ENCODE results near the gene PNMA8B.
A peak's percentile ranks its signal among the peaks of the same experiment; 100 is the strongest.
"Not testable (repeated sequence)": the region's sequence is repeated elsewhere in the genome, so short reads cannot be mapped to it uniquely, and the experiment has no call there.

Gene PNMA8B

DNA sequence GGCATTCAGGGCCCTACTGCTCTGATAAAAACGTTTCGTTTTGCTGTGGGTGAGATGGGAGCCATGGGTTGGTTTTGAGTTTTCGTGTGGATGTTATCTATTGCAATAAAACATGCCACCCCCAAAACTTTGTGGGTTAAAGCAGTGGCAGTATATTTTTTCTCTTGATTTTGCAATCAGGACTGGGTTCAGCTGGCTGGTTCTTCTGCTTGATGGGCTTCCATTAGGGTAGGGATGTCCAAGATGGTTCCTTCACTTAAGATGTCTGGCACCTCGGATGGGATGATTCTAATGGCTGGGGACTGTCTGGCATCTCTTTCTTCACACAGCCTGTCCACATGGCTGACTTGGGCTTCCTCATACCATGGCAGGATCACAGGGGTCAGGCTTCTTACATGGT, 15.6 kb upstream of the PNMA8B start:
- H3K27ac ChIP-seq (ENCODE audit: low read length): no peak overlapping the region
- peaks cover 5 to 8% of the 10 kb centered on the region in 2 donors for H3K9me3 ChIP-seq (ENCODE audit: control insufficient read depth in 1 of 2, low read length in 2 of 2)
- H3K27me3 ChIP-seq (ENCODE audit: low read depth, low read length): no peaks in the 10 kb centered on the region
- no peak overlapping the region for H3K4me3 ChIP-seq (ENCODE audit: low read depth in 1 of 2, low read length in 2 of 2)
- H3K4me1 ChIP-seq (ENCODE audit: control insufficient read depth in 1 of 2, insufficient read depth in 2 of 2, low read length in 2 of 2): no peaks in the 10 kb centered on the region
- H3K36me3 ChIP-seq (ENCODE audit: control insufficient read depth in 1 of 2, insufficient read depth in 2 of 2, low read length in 2 of 2): no peaks in the 10 kb centered on the region

- H3K27ac ChIP-seq (ENCODE audit: low read length): no peak overlapping the region
- no peaks in the 10 kb centered on the region for H3K4me1 ChIP-seq (ENCODE audit: control insufficient read depth in 1 of 2, insufficient read depth in 2 of 2, low read length in 2 of 2)
- H3K36me3 ChIP-seq (ENCODE audit: control insufficient read depth in 1 of 2, insufficient read depth in 2 of 2, low read length in 2 of 2): no peaks in the 10 kb centered on the region
- H3K9me3 ChIP-seq (ENCODE audit: control insufficient read depth in 1 of 2, low read length in 2 of 2): peaks cover 5 to 11% of the 10 kb centered on the region in 2 donors
- no peak overlapping the region for H3K4me3 ChIP-seq (ENCODE audit: low read depth in 1 of 2, low read length in 2 of 2)
- H3K27me3 ChIP-seq (ENCODE audit: low read depth, low read length): no peaks in the 10 kb centered on the region
Measured at GRCh38 chr19:46508206-46508605, 12.5 kb upstream of the PNMA8B start.

GRCh38 chr19:46503848-46504453, 8.3 kb upstream of the PNMA8B start:
- H3K9me3 ChIP-seq (ENCODE audit: control insufficient read depth in 1 of 2, low read length in 2 of 2): peaks cover 0 to 3% of the 10 kb centered on the region in 2 donors

DNA sequence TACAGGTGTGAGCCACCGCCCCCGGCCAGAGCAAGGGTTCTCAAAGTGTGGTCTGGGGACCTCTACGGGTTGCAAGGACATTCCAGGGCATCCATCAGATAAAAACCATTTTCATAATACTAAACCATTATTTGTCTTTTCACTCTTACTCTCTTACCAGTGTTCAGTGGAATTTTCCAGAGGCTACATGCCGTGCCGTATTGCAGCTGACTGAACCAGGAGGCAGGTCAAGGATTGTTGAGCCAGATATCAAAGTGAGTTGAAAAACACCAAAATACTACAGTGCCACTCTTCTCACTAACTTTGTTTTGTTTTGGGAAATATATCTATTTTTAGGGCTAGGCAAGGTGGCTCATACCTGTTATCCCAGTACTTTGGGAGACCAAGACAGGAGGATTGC, 7.2 kb upstream of the PNMA8B start:
- Histone ChIP-seq H3K9me3 (ENCODE audit: control insufficient read depth in 1 of 2, low read length in 2 of 2) (peaks cover 0 to 3% of the 10 kb centered on the region in 2 donors), H3K4me1 (ENCODE audit: control insufficient read depth in 1 of 2, insufficient read depth in 2 of 2, low read length in 2 of 2) (no peaks in the 10 kb centered on the region), H3K27ac (ENCODE audit: low read length) (no peak overlapping the region), H3K4me3 (ENCODE audit: low read depth in 1 of 2, low read length in 2 of 2) (no peak overlapping the region), H3K27me3 (ENCODE audit: low read depth, low read length) (no peaks in the 10 kb centered on the region), H3K36me3 (ENCODE audit: control insufficient read depth in 1 of 2, insufficient read depth in 2 of 2, low read length in 2 of 2) (no peaks in the 10 kb centered on the region)

More at GRCh38 chr19:46503848-46504453, 8.3 kb upstream of the PNMA8B start:
- Histone ChIP-seq H3K27me3 (ENCODE audit: low read depth, low read length) (no peaks in the 10 kb centered on the region), H3K4me1 (ENCODE audit: control insufficient read depth in 1 of 2, insufficient read depth in 2 of 2, low read length in 2 of 2) (no peaks in the 10 kb centered on the region), H3K36me3 (ENCODE audit: control insufficient read depth in 1 of 2, insufficient read depth in 2 of 2, low read length in 2 of 2) (no peaks in the 10 kb centered on the region), H3K27ac (ENCODE audit: low read length) (no peak overlapping the region), H3K4me3 (ENCODE audit: low read depth in 1 of 2, low read length in 2 of 2) (no peak overlapping the region)

DNA sequence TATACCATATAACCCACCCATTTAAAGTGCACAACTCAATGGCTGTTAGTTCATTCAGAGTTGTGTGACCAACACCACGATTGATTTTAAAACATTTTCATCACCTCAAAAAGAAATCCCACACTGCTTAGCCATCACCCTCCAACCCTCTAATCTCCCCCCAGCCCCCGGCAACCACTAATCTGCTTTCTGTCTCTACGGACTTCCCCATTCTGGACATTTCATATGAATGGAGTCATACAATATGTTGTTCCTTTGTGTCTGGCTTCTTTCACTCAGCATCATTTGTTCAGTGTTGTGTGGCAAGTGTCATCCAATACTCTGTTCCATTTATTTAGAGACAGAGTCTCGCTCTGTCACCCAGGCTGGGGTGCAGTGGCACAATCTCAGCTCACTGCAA, 4.0 kb upstream of the PNMA8B start:
- Histone ChIP-seq H3K4me1 (ENCODE audit: control insufficient read depth in 1 of 2, insufficient read depth in 2 of 2, low read length in 2 of 2) (no peaks in the 10 kb centered on the region), H3K36me3 (ENCODE audit: control insufficient read depth in 1 of 2, insufficient read depth in 2 of 2, low read length in 2 of 2) (no peaks in the 10 kb centered on the region), H3K27me3 (ENCODE audit: low read depth, low read length) (peaks cover 3% of the 10 kb centered on the region), H3K4me3 (ENCODE audit: low read depth in 1 of 2, low read length in 2 of 2) (no peak overlapping the region), H3K9me3 (ENCODE audit: control insufficient read depth in 1 of 2, low read length in 2 of 2) (no peaks in the 10 kb centered on the region), H3K27ac (ENCODE audit: low read length) (no peak overlapping the region)

DNA sequence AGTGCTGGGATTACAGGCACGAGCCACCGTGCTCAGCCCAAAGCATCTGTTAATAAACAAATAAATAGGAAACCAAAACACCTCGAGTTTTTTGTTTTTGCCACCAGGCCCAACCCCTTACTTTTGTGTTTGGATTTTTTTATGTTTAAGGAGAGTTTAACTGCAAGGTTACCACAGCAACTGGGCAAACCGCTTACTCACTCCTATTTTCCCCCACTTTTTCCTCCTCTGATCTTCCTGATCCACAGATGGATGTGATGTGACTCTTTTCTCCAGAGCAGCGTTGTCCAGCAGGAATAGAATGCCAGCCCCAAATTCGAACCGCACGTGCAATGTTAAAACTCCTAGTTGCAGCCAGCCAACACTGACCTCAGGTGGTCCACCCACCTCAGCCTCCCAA, 2.1 kb upstream of the PNMA8B start:
- Histone ChIP-seq H3K36me3 (ENCODE audit: control insufficient read depth in 1 of 2, insufficient read depth in 2 of 2, low read length in 2 of 2) (no peaks in the 10 kb centered on the region), H3K27me3 (ENCODE audit: low read depth, low read length) (peaks cover 8% of the 10 kb centered on the region), H3K27ac (ENCODE audit: low read length) (no peak overlapping the region), H3K9me3 (ENCODE audit: control insufficient read depth in 1 of 2, low read length in 2 of 2) (no peaks in the 10 kb centered on the region), H3K4me1 (ENCODE audit: control insufficient read depth in 1 of 2, insufficient read depth in 2 of 2, low read length in 2 of 2) (peaks cover 0 to 5% of the 10 kb centered on the region in 2 donors), H3K4me3 (ENCODE audit: low read depth in 1 of 2, low read length in 2 of 2) (no peak overlapping the region)

- H3K36me3 ChIP-seq (ENCODE audit: control insufficient read depth in 1 of 2, insufficient read depth in 2 of 2, low read length in 2 of 2); H3K27ac ChIP-seq (ENCODE audit: low read length); H3K4me1 ChIP-seq (ENCODE audit: control insufficient read depth in 1 of 2, insufficient read depth in 2 of 2, low read length in 2 of 2); H3K27me3 ChIP-seq (ENCODE audit: low read depth, low read length); H3K4me3 ChIP-seq (ENCODE audit: low read depth in 1 of 2, low read length in 2 of 2); H3K9me3 ChIP-seq (ENCODE audit: control insufficient read depth in 1 of 2, low read length in 2 of 2): not testable (repeated sequence)
Measured at GRCh38 chr19:46496886-46497285, 1.2 kb upstream of the PNMA8B start.

GRCh38 chr19:46496304-46496703, 637 bp upstream of the PNMA8B start:
- H3K27ac ChIP-seq (ENCODE audit: low read length): no peak overlapping the region
- H3K27me3 ChIP-seq (ENCODE audit: low read depth, low read length): peaks cover 12% of the 10 kb centered on the region
- H3K36me3 ChIP-seq (ENCODE audit: control insufficient read depth in 1 of 2, insufficient read depth in 2 of 2, low read length in 2 of 2): no peaks in the 10 kb centered on the region
- no peak overlapping the region for H3K4me3 ChIP-seq (ENCODE audit: low read depth in 1 of 2, low read length in 2 of 2)
- no peaks in the 10 kb centered on the region for H3K9me3 ChIP-seq (ENCODE audit: control insufficient read depth in 1 of 2, low read length in 2 of 2)
- H3K4me1 ChIP-seq (ENCODE audit: control insufficient read depth in 1 of 2, insufficient read depth in 2 of 2, low read length in 2 of 2): peaks cover 0 to 7% of the 10 kb centered on the region in 2 donors

DNA sequence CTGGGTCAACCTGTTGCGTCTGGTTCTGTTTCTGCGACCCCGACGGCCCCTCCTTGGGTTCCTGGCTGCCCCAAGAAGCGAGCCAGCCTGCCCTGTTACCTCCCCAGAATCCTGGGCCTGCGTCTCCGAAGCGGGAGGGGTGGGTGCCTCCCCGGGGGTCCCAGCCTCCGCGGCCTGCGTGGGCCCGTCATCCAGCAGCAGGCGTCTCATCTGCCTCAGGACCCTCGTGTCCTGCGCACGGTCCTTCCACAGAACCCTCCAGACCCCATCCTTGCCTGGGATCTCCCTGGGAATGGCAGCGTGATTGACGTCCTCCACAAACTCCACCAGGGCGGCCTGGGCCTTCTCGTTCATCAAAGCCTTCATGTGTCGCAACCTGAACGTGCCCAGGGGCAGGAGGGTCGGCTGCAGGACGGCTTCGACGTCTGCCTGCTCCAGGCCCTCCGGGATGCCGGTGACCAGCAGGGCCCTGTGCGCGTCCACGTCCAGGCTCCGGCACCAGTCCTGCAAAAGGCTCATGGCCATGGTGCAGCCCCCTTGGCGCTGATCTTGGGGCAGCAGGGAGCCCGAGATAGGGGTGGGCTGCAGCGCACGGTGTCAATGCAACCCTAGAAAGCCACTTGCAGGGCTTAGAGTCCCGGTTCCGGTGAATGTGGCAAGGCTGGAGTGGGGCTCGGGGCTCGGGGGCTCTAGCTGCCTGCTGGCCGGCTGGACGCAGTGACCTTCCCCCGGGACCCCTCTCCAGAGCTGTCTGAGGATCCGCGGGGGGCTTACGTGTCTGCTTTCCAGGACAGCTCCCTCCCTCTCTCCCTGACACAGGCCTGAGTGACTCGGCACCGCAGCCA, 504 bp downstream of the PNMA8B start:
- peak overlapping the region; percentile 30 to 56 for H3K4me3 ChIP-seq (ENCODE audit: low read depth in 1 of 2, low read length in 2 of 2)
- H3K4me1 ChIP-seq (ENCODE audit: control insufficient read depth in 1 of 2, insufficient read depth in 2 of 2, low read length in 2 of 2): peaks cover 0 to 8% of the 10 kb centered on the region in 2 donors
- no peaks in the 10 kb centered on the region for H3K9me3 ChIP-seq (ENCODE audit: control insufficient read depth in 1 of 2, low read length in 2 of 2)
- H3K36me3 ChIP-seq (ENCODE audit: control insufficient read depth in 1 of 2, insufficient read depth in 2 of 2, low read length in 2 of 2): no peaks in the 10 kb centered on the region
- H3K27ac ChIP-seq (ENCODE audit: low read length): no peak overlapping the region
- H3K27me3 ChIP-seq (ENCODE audit: low read depth, low read length): peaks cover 15% of the 10 kb centered on the region

DNA sequence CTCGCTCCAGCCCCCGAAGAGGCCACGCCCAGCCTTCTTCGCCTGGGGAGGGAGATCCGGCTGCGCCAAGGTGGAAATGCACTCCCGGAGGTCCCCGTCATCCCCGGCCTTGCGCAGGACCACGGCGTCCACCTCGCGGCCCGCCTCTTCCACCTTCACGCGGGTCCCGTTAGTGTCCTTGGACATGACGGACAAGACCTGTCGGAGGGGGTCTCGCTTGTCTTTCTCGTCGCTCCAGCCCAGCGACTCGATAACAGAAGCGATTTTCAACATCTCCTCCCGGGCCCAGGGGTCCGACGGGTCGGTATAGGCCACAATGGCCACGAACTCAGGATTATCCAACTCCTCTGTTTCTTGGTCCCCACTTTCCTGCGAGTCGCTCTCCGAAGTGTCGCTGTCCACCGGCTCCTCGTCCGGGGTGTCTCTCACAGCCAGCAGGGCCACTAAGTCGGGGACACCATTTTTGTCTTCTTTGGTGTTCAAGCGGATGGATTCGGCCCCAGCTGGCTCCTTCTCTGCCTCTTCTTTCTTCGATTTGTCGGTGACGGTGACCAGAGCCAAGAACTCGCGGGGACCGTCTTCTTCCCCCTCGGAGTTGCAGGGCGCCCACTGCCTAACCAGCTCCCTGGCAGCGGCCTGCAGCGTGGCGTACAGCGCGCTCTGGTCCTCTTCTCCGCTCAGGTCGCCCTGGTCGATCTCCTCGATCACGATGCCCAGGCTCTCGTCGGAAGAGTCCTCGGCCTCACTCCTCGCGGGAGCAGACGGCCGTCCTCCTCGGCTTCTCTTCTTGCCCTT, 1.3 kb downstream of the PNMA8B start:
- H3K9me3 ChIP-seq (ENCODE audit: control insufficient read depth in 1 of 2, low read length in 2 of 2): no peaks in the 10 kb centered on the region
- no peaks in the 10 kb centered on the region for H3K36me3 ChIP-seq (ENCODE audit: control insufficient read depth in 1 of 2, insufficient read depth in 2 of 2, low read length in 2 of 2)
- no peak overlapping the region for H3K27ac ChIP-seq (ENCODE audit: low read length)
- peaks cover 17% of the 10 kb centered on the region for H3K27me3 ChIP-seq (ENCODE audit: low read depth, low read length)
- H3K4me3 ChIP-seq (ENCODE audit: low read depth in 1 of 2, low read length in 2 of 2): peak overlapping the region in 1 of 2 donors; percentile 57
- H3K4me1 ChIP-seq (ENCODE audit: control insufficient read depth in 1 of 2, insufficient read depth in 2 of 2, low read length in 2 of 2): peaks cover 0 to 16% of the 10 kb centered on the region in 2 donors
